C4-2B (cell line): ENCODE results near the gene LEFTY1.

ENCODE experiments used
- H3K27ac ChIP-seq: fragments of 450-650 bp; 2 replicates; pipeline ENCODE4 v1.5.1; 2017
- CTCF ChIP-seq: fragments of 450-650 bp; conservative IDR thresholded peaks from 2 replicates; pipeline ENCODE4 v1.5.1; 2017; ENCODE audit warnings: mild to moderate bottlenecking
- ZFX ChIP-seq: fragments of 450-650 bp; IDR thresholded peaks from 2 replicates; pipeline ENCODE4 v1.6.1; 2017

Gene LEFTY1

GRCh38 chr1:225862581-225862950 is 26.4 kb downstream of the LEFTY1 start:
- H3K27ac ChIP-seq, result no peak overlapping the region
- TF ChIP-seq CTCF, result no peak
- no peak for TF ChIP-seq ZFX

GRCh38 chr1:225861834-225862580 is 26.9 kb downstream of the LEFTY1 start:
- TF ChIP-seq ZFX (no peak), CTCF (no peak)
- no peak overlapping the region for H3K27ac ChIP-seq

GRCh38 chr1:225860876-225861441 is 28.0 kb downstream of the LEFTY1 start:
- no peak for TF ChIP-seq CTCF
- TF ChIP-seq ZFX, result no peak
- H3K27ac ChIP-seq, result no peak overlapping the region

- TF ChIP-seq ZFX, result no peak
- no peak for TF ChIP-seq CTCF
- no peak overlapping the region for H3K27ac ChIP-seq
Measured at GRCh38 chr1:225860107-225860506, 28.8 kb downstream of the LEFTY1 start.

- H3K27ac ChIP-seq, result no peak overlapping the region
- TF ChIP-seq CTCF (no peak), ZFX (no peak)
Measured at GRCh38 chr1:225859151-225859550, 29.8 kb downstream of the LEFTY1 start.

- H3K27ac ChIP-seq, result no peak overlapping the region
- TF ChIP-seq CTCF (no peak), ZFX (no peak)
Measured at GRCh38 chr1:225857256-225857655, 31.7 kb downstream of the LEFTY1 start.

GRCh38 chr1:225855503-225856300 is 33.2 kb downstream of the LEFTY1 start:
- TF ChIP-seq ZFX, result no peak
- TF ChIP-seq CTCF, result no peak
- H3K27ac ChIP-seq, result no peak overlapping the region
